GM10248 (cell line): ENCODE data around the gene FBXO46.

Experiments
- CTCF ChIA-PET: fragments of 300-600 bp; sonication (Branson Sonifier 250); formaldehyde crosslinking; extraction: SDS; loops from one replicate; lab custom pipeline; 2021; ENCODE audit warnings: antibody characterized with exemption; lab: Yijun Ruan, JAX
- POLR2A ChIA-PET: fragments of 350-650 bp; sonication (Branson Sonifier 250); formaldehyde crosslinking; extraction: SDS; loops from one replicate; lab custom pipeline; 2020; ENCODE audit warnings: antibody characterized with exemption; lab: Yijun Ruan, JAX
- DNase-seq: peaks from one replicate; pipeline ENCODE4 v3.0.0; 2012; ENCODE audit errors: extremely low spot score
- CTCF ChIP-seq: IDR thresholded peaks from 2 replicates; pipeline ENCODE4 v1.5.1; 2012; ENCODE audit warnings: mild to moderate bottlenecking, low read depth; ENCODE audit errors: extremely low read depth, missing control alignments, control extremely low read depth

Gene FBXO46

GRCh38 chr19:45730368-45731288, at the start of gene FBXO46:
Gene FBXO46 (minus strand): TSS chr19:45730896. CDS start chr19:45713495, 17,401 bp downstream.
- POLR2A ChIA-PET, result interaction anchor here (0.9 to 1.5 kb wide), 2 partner anchors 14 to 38 kb away, joined by 3 read pairs; partner anchors contain the start of gene SIX5
- peak; percentile 96 for DNase-seq
- peak; percentile 19 for TF ChIP-seq CTCF
- CTCF ChIA-PET, result interaction anchor here (1.2 to 3.4 kb wide), 5 partner anchors 12 to 39 kb away, joined by 3 to 17 read pairs (median 12); partner anchors contain the start of genes QPCTL and SIX5

- ChIA-PET CTCF (interaction anchor here (5.4 kb wide), 1 partner anchor 10 kb away, joined by 63 read pairs; the partner anchor contains the start of gene SIX5), POLR2A (no interaction called here)
- TF ChIP-seq CTCF, result no peak
- no peak for DNase-seq
Measured at GRCh38 chr19:45780146-45780447, 49.4 kb upstream of the FBXO46 start.

GRCh38 chr19:45779231-45780145, 48.8 kb upstream of the FBXO46 start:
- POLR2A ChIA-PET, result interaction anchor here (0.8 kb wide), 1 partner anchor 9 kb away, joined by 3 read pairs; no protein-coding TSS in a partner anchor
- peak; percentile 96 for DNase-seq
- peak; percentile 76 for TF ChIP-seq CTCF
- CTCF ChIA-PET, result interaction anchor here (0.6 to 5.4 kb wide), 14 partner anchors 9 to 123 kb away, joined by 3 to 63 read pairs (median 4); partner anchors contain the start of genes DMWD, MYPOP and SIX5

- CTCF ChIA-PET, result interaction anchor here (1.0 to 5.4 kb wide), 4 partner anchors 9 to 39 kb away, joined by 4 to 63 read pairs (median 6); partner anchors contain the start of gene SIX5
- no peak for DNase-seq
- POLR2A ChIA-PET, result no interaction called here
- TF ChIP-seq CTCF, result no peak
Measured at GRCh38 chr19:45778010-45778661, 47.4 kb upstream of the FBXO46 start.

GRCh38 chr19:45777395-45777961, 46.8 kb upstream of the FBXO46 start:
- POLR2A ChIA-PET, result no interaction called here
- TF ChIP-seq CTCF, result no peak
- CTCF ChIA-PET, result interaction anchor here (1.0 to 1.3 kb wide), 2 partner anchors 8 to 18 kb away, joined by 3 to 4 read pairs; partner anchors contain the start of gene SIX5
- no peak for DNase-seq
